ENCODE results near the gene FHIP1A.

DNA sequence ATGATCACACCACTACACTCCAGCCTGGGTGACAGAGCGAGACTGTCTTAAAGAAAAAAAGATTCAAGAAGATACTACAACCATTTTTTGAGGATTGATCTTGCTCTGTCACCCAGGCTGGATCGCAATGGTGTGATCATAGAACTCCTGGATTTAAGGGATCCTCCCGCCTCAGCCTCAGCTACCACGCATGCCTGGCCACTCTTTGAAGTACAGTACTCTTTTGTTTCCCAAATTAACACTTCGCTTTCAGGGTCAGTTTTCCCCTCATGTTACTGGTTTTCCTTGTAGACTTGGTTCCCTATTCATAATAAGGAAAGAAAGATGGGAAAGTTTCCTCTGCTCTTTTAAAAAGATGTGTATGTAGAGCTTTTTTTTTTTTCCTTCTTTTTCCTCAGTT, 34.3 kb downstream of the FHIP1A start:
- TF ChIP-seq CTCF (IDR thresholded peaks at IDR 0.05 in 2 of 3, conservative IDR thresholded peaks at IDR 0.05 in 1 of 3; ENCODE audit: insufficient read depth in 2 of 3, low read depth in 1 of 3, low read length in 3 of 3) (no peak), SIN3A (IDR thresholded peaks at IDR 0.05; ENCODE audit: borderline replicate concordance in 2 of 2, control insufficient read depth in 1 of 2, low read depth in 2 of 2, low read length in 2 of 2) (no peak), MXI1 (IDR thresholded peaks at IDR 0.05; ENCODE audit: low read depth, low read length) (no peak), NFIC (IDR thresholded peaks at IDR 0.05) (no peak), ZNF707 (CRISPR knock-in tag; conservative IDR thresholded peaks at IDR 0.05) (no peak), TEAD4 (IDR thresholded peaks at IDR 0.05; ENCODE audit: low read length) (no peak), TEAD4 (CRISPR knock-in tag; IDR thresholded peaks at IDR 0.05; ENCODE audit: borderline replicate concordance) (no peak), DNMT1 (IDR thresholded peaks at IDR 0.05) (no peak)
- TF ChIP-seq, protein P1, sequence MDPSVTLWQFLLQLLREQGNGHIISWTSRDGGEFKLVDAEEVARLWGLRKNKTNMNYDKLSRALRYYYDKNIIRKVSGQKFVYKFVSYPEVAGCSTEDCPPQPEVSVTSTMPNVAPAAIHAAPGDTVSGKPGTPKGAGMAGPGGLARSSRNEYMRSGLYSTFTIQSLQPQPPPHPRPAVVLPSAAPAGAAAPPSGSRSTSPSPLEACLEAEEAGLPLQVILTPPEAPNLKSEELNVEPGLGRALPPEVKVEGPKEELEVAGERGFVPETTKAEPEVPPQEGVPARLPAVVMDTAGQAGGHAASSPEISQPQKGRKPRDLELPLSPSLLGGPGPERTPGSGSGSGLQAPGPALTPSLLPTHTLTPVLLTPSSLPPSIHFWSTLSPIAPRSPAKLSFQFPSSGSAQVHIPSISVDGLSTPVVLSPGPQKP (CRISPR knock-in tag; IDR thresholded peaks at IDR 0.05): no peak
